Liver (tissue), 9 donors: ENCODE measurements around the gene WRAP73. TPM values are rescaled to one million over a fixed set of nuclear protein-coding genes. Genes with fewer than 3 reads are reported as not detected.
A peak's percentile ranks its signal among the peaks of the same experiment; 100 is the strongest.

Source experiments
- DNase-seq: peaks from one replicate; pipeline ENCODE4 v3.0.0-alpha.2; 2017; ENCODE audit warnings: low spot score
- H3K27ac ChIP-seq, 2 donors: one replicate each; pipeline ENCODE4 v1.7.0; 2013; ENCODE audit warnings: inconsistent platforms in 2 of 2, low read length in 2 of 2, control low read depth in 1 of 2, low read depth in 1 of 2, mild to moderate bottlenecking in 1 of 2
- H3K27me3 ChIP-seq, 4 donors: one replicate each; pipeline versions ENCODE4 v1.6.1 to v1.7.0; 2013; ENCODE audit warnings: low read length in 3 of 4, inconsistent platforms in 1 of 4, mild to moderate bottlenecking in 1 of 4, moderate library complexity in 1 of 4; ENCODE audit not compliant: control insufficient read depth in 4 of 4, insufficient read depth in 4 of 4
- H3K36me3 ChIP-seq, 4 donors: one replicate each; pipeline versions ENCODE4 v1.6.1 to v1.7.0; 2013; ENCODE audit warnings: low read length in 3 of 4, mild to moderate bottlenecking in 3 of 4, low read depth in 1 of 4, moderate library complexity in 1 of 4; ENCODE audit not compliant: control insufficient read depth in 4 of 4, insufficient read depth in 3 of 4
- H3K4me1 ChIP-seq, 4 donors: one replicate each; pipeline versions ENCODE4 v1.6.1 to v1.7.0; 2013; ENCODE audit warnings: low read length in 3 of 4, mild to moderate bottlenecking in 3 of 4, moderate library complexity in 1 of 4; ENCODE audit not compliant: control insufficient read depth in 4 of 4, insufficient read depth in 4 of 4
- H3K4me3 ChIP-seq, 3 donors: one replicate each; pipeline versions ENCODE4 v1.6.1 to v1.7.0; 2013; ENCODE audit warnings: low read length in 3 of 3, control low read depth in 1 of 3, low read depth in 1 of 3, mild to moderate bottlenecking in 1 of 3
- H3K9ac ChIP-seq, 2 donors: one replicate each; pipeline ENCODE4 v1.7.0; 2013; ENCODE audit warnings: low read length in 2 of 2, mild to moderate bottlenecking in 2 of 2, moderate library complexity in 2 of 2, control low read depth in 1 of 2, low read depth in 1 of 2
- H3K9me3 ChIP-seq, 4 donors: one replicate each; pipeline versions ENCODE4 v1.6.1 to v1.7.0; 2013; ENCODE audit warnings: low read length in 3 of 4; ENCODE audit not compliant: control insufficient read depth in 4 of 4
- ATF3 ChIP-seq: IDR thresholded peaks from 2 replicates; pipeline ENCODE4 v1.6.1; 2016; ENCODE audit warnings: antibody characterized with exemption
- EGR1 ChIP-seq, 2 donors: IDR thresholded peaks; 2 replicates each; pipeline ENCODE4 v1.6.1; 2016 to 2018; ENCODE audit warnings: antibody characterized with exemption in 2 of 2, low read depth in 2 of 2
- FOXA1 ChIP-seq: IDR thresholded peaks from 2 replicates; pipeline ENCODE4 v1.6.1; 2016; ENCODE audit warnings: antibody characterized with exemption
- HNF4A ChIP-seq, 2 donors: conservative IDR thresholded peaks; 2 replicates each; pipeline ENCODE4 v1.6.1; 2016; ENCODE audit warnings: antibody characterized with exemption in 2 of 2, mild to moderate bottlenecking in 2 of 2
- HNF4G ChIP-seq: IDR thresholded peaks from 2 replicates; pipeline ENCODE4 v1.6.1; 2016; ENCODE audit warnings: antibody characterized with exemption
- NR2F2 ChIP-seq: IDR thresholded peaks from 2 replicates; pipeline ENCODE4 v1.6.1; 2016; ENCODE audit warnings: antibody characterized with exemption
- RXRA ChIP-seq, 2 donors: IDR thresholded peaks; 2 replicates each; pipeline ENCODE4 v1.6.1; 2017 to 2018; ENCODE audit warnings: antibody characterized with exemption in 2 of 2, mild to moderate bottlenecking in 1 of 2
- TAF1 ChIP-seq: conservative IDR thresholded peaks from 2 replicates; pipeline ENCODE4 v1.6.1; 2016; ENCODE audit warnings: antibody characterized with exemption, mild to moderate bottlenecking
- YY1 ChIP-seq: IDR thresholded peaks from 2 replicates; pipeline ENCODE4 v1.6.1; 2016; ENCODE audit warnings: antibody characterized with exemption, mild to moderate bottlenecking
- WGBS: extraction: QIAGEN DNeasy Blood & Tissue Kit; methylation state at CpG from one replicate; pipeline ENCODE4 v1.1.7; 2013; 5-methylcytosine and 5-hydroxymethylcytosine counted together
- polyA plus RNA-seq, 2 donors: library from polyadenylated mRNA; stranded (reverse) in 1 of 2; unstranded in 1 of 2; fragments of 200-250 nt in 1 of 2; fragments of >200 nt in 1 of 2; fragmentation: Nextera tagmentation in 1 of 2; extraction: Ambion mirVana in 1 of 2; gene quantifications; one replicate each; pipeline versions ENCODE4 v1.2.1 to v1.2.3, GENCODE V29; 2013 to 2015
- total RNA-seq, 2 donors: library from RNA; depleted of rRNA; stranded (reverse); fragments of >200 nt; gene quantifications; one replicate each; pipeline ENCODE4 v1.2.3, GENCODE V29; 2014
- TF ChIP-seq, protein P1 (sequence below): fragments of 150-350 bp; IDR thresholded peaks from 2 replicates; pipeline ENCODE4 v1.5.1; 2017; ENCODE audit warnings: improper control_type of control experiment, low read depth, low read length; ENCODE audit not compliant: missing input control
- TF ChIP-seq, protein P2 (sequence below): IDR thresholded peaks from 2 replicates; pipeline ENCODE4 v1.6.1; 2016; ENCODE audit warnings: antibody characterized with exemption
- TF ChIP-seq, protein P3 (sequence below): IDR thresholded peaks from 2 replicates; pipeline ENCODE4 v1.6.1; 2016; ENCODE audit warnings: antibody characterized with exemption, mild to moderate bottlenecking
- donor health status: healthy.
- donor health status: healthy.
- donor health status: healthy.
- donor health status: healthy.
- donor health status: healthy.

The WRAP73 gene
- total and polyA plus RNA-seq, 4 donors, result 7.6 to 14.6 (median 10.0) TPM

GRCh38 chr1:3610527-3611169, 39.3 kb downstream of the WRAP73 start:
- peak overlapping the region in 1 of 3 donors; percentile 41 for H3K4me3 ChIP-seq
- no peaks in the 10 kb centered on the region for H3K36me3 ChIP-seq
- DNase-seq, result no peak
- peaks cover 0 to 2% (median 0%) of the 10 kb centered on the region in 4 donors for H3K27me3 ChIP-seq
- 6% methylated on average over 27 of the region's 27 CpGs for WGBS
- H3K4me1 ChIP-seq, result peaks cover 5 to 8% (median 6%) of the 10 kb centered on the region in 4 donors
- no peaks in the 10 kb centered on the region for H3K9me3 ChIP-seq
- no peak overlapping the region for H3K9ac ChIP-seq
- H3K27ac ChIP-seq, result no peak overlapping the region
- TF ChIP-seq FOXA1 (no peak), NR2F2 (no peak), EGR1 (IDR thresholded peaks at IDR 0.05; ENCODE audit: low read depth in 2 of 2) (no peak), RXRA (IDR thresholded peaks at IDR 0.05) (no peak), YY1 (no peak), HNF4A (conservative IDR thresholded peaks at IDR 0.05) (no peak), ATF3 (no peak), TAF1 (no peak), HNF4G (no peak)
- TF ChIP-seq, protein P1, sequence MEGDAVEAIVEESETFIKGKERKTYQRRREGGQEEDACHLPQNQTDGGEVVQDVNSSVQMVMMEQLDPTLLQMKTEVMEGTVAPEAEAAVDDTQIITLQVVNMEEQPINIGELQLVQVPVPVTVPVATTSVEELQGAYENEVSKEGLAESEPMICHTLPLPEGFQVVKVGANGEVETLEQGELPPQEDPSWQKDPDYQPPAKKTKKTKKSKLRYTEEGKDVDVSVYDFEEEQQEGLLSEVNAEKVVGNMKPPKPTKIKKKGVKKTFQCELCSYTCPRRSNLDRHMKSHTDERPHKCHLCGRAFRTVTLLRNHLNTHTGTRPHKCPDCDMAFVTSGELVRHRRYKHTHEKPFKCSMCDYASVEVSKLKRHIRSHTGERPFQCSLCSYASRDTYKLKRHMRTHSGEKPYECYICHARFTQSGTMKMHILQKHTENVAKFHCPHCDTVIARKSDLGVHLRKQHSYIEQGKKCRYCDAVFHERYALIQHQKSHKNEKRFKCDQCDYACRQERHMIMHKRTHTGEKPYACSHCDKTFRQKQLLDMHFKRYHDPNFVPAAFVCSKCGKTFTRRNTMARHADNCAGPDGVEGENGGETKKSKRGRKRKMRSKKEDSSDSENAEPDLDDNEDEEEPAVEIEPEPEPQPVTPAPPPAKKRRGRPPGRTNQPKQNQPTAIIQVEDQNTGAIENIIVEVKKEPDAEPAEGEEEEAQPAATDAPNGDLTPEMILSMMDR, result no peak
- TF ChIP-seq, protein P2, sequence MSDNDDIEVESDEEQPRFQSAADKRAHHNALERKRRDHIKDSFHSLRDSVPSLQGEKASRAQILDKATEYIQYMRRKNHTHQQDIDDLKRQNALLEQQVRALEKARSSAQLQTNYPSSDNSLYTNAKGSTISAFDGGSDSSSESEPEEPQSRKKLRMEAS, result no peak
- TF ChIP-seq, protein P3, sequence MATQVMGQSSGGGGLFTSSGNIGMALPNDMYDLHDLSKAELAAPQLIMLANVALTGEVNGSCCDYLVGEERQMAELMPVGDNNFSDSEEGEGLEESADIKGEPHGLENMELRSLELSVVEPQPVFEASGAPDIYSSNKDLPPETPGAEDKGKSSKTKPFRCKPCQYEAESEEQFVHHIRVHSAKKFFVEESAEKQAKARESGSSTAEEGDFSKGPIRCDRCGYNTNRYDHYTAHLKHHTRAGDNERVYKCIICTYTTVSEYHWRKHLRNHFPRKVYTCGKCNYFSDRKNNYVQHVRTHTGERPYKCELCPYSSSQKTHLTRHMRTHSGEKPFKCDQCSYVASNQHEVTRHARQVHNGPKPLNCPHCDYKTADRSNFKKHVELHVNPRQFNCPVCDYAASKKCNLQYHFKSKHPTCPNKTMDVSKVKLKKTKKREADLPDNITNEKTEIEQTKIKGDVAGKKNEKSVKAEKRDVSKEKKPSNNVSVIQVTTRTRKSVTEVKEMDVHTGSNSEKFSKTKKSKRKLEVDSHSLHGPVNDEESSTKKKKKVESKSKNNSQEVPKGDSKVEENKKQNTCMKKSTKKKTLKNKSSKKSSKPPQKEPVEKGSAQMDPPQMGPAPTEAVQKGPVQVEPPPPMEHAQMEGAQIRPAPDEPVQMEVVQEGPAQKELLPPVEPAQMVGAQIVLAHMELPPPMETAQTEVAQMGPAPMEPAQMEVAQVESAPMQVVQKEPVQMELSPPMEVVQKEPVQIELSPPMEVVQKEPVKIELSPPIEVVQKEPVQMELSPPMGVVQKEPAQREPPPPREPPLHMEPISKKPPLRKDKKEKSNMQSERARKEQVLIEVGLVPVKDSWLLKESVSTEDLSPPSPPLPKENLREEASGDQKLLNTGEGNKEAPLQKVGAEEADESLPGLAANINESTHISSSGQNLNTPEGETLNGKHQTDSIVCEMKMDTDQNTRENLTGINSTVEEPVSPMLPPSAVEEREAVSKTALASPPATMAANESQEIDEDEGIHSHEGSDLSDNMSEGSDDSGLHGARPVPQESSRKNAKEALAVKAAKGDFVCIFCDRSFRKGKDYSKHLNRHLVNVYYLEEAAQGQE, result no peak

- 63% methylated on average over 24 of the region's 24 CpGs for WGBS
- Histone ChIP-seq H3K9ac (no peak overlapping the region), H3K9me3 (no peaks in the 10 kb centered on the region), H3K27me3 (peaks cover 0 to 2% (median 0%) of the 10 kb centered on the region in 4 donors), H3K4me1 (peaks cover 5 to 8% (median 6%) of the 10 kb centered on the region in 4 donors), H3K36me3 (no peaks in the 10 kb centered on the region), H3K27ac (no peak overlapping the region), H3K4me3 (no peak overlapping the region)
- no peak for TF ChIP-seq RXRA (IDR thresholded peaks at IDR 0.05)
- no peak for DNase-seq
Measured at GRCh38 chr1:3609769-3610526, 40.0 kb downstream of the WRAP73 start.
